IPS-20b (cell line): ENCODE measurements around the gene INHA.

ENCODE experiments used
- H3K27ac ChIP-seq: one replicate; pipeline ENCODE4 v1.5.1; 2013; ENCODE audit warnings: low read length
- H3K27me3 ChIP-seq: 2 replicates; pipeline ENCODE4 v1.6.1; 2013; ENCODE audit warnings: mild to moderate bottlenecking, low read length, inconsistent platforms; ENCODE audit not compliant: insufficient read depth
- H3K36me3 ChIP-seq: 2 replicates; pipeline ENCODE4 v1.6.1; 2013; ENCODE audit warnings: low read depth, mild to moderate bottlenecking, inconsistent platforms, low read length, moderate library complexity; ENCODE audit not compliant: insufficient read depth
- H3K4me1 ChIP-seq: 2 replicates; pipeline ENCODE4 v1.6.1; 2013; ENCODE audit warnings: mild to moderate bottlenecking, control low read depth, inconsistent platforms, low read length, moderate library complexity; ENCODE audit not compliant: insufficient read depth
- H3K4me3 ChIP-seq: 2 replicates; pipeline ENCODE4 v1.5.1; 2013; ENCODE audit warnings: mild to moderate bottlenecking, low read length, inconsistent platforms
- H3K9ac ChIP-seq: 2 replicates; pipeline ENCODE4 v1.6.1; 2013; ENCODE audit warnings: low read depth, mild to moderate bottlenecking, inconsistent platforms, low read length, moderate library complexity
- H3K9me3 ChIP-seq: 2 replicates; pipeline ENCODE4 v1.6.1; 2013; ENCODE audit warnings: mild to moderate bottlenecking, low read depth, low read length, inconsistent platforms; ENCODE audit not compliant: insufficient read depth

INHA gene

GRCh38 chr2:219620546-219620945 is 48.4 kb downstream of the INHA start:
- H3K27ac ChIP-seq = no peak overlapping the region
- no peaks in the 10 kb centered on the region for H3K9me3 ChIP-seq
- H3K36me3 ChIP-seq = peaks cover 5% of the 10 kb centered on the region; the same call in 1 of the 2 replicates
- H3K4me3 ChIP-seq = no peak overlapping the region
- peaks cover 22% of the 10 kb centered on the region for H3K27me3 ChIP-seq
- no peaks in the 10 kb centered on the region for H3K4me1 ChIP-seq
- no peak overlapping the region for H3K9ac ChIP-seq

- H3K4me1 ChIP-seq = no peaks in the 10 kb centered on the region
Measured at GRCh38 chr2:219621935-219622334, 49.8 kb downstream of the INHA start.

GRCh38 chr2:219622472-219622871 is 50.4 kb downstream of the INHA start:
- peaks cover 33% of the 10 kb centered on the region for H3K27me3 ChIP-seq
- no peaks in the 10 kb centered on the region for H3K4me1 ChIP-seq
- H3K36me3 ChIP-seq = no peaks in the 10 kb centered on the region
- H3K4me3 ChIP-seq = no peak overlapping the region
- H3K27ac ChIP-seq = no peak overlapping the region
- no peak overlapping the region for H3K9ac ChIP-seq
- H3K9me3 ChIP-seq = no peaks in the 10 kb centered on the region

More at GRCh38 chr2:219621935-219622334, 49.8 kb downstream of the INHA start:
- H3K9ac ChIP-seq = no peak overlapping the region
- no peaks in the 10 kb centered on the region for H3K9me3 ChIP-seq
- H3K36me3 ChIP-seq = no peaks in the 10 kb centered on the region
- H3K4me3 ChIP-seq = no peak overlapping the region
- peaks cover 30% of the 10 kb centered on the region for H3K27me3 ChIP-seq
- H3K27ac ChIP-seq = no peak overlapping the region

- Histone ChIP-seq H3K36me3 (no peaks in the 10 kb centered on the region), H3K27me3 (peaks cover 33% of the 10 kb centered on the region), H3K27ac (no peak overlapping the region), H3K4me1 (no peaks in the 10 kb centered on the region), H3K9ac (no peak overlapping the region), H3K4me3 (no peak overlapping the region), H3K9me3 (no peaks in the 10 kb centered on the region)
Measured at GRCh38 chr2:219624565-219624964, 52.5 kb downstream of the INHA start.

- Histone ChIP-seq H3K27ac (no peak overlapping the region), H3K9me3 (no peaks in the 10 kb centered on the region), H3K4me1 (no peaks in the 10 kb centered on the region), H3K36me3 (no peaks in the 10 kb centered on the region), H3K27me3 (peaks cover 33% of the 10 kb centered on the region), H3K4me3 (no peak overlapping the region), H3K9ac (no peak overlapping the region)
Measured at GRCh38 chr2:219625179-219625578, 53.1 kb downstream of the INHA start.
